ENCODE results near the gene RNF144A. TPM values are rescaled to one million over a fixed set of nuclear protein-coding genes. Genes with fewer than 3 reads are reported as not detected.

The RNF144A gene
- total and polyA plus RNA-seq, 2 donors (not counting 1 experiment from before 2014, with no cell fraction given), result 1.2 to 1.6 TPM

DNA sequence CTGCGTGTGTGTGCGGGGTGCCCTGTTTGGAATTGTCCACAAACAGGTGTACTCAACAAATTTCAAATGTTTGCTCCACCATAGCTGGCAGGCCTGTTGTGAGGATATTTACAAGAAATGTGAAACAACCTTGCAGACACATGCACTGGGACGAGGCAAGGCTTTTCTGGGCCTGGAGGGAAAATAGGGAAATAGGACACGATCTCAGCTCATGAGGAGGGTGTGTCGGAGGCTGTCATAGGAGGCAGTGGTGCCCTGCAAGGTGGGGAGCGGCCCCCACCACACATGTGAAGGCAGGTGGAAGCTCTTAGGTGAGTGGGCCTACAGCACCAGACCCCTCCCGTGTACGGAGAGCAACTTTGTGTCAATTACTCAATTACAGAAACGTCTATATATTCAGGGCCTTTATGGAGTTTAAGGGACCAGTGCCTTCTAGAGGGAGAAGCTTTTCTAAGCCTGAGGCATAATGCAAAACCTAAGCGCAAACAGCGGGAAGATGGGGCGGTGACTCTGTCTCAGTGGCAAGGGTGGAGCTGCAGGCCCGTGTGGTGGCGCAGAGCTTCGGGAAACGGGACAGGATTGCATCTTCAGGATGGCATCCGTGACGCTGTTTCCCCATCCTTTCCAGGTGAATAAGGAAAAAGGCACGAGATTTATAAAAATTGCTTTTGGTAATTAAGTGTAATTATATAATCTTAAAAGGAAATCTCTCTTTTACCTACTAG is 48.0 kb downstream of the RNF144A start:
- Histone ChIP-seq H3K4me3 (ENCODE audit: control extremely low read depth in 1 of 5, extremely low read depth in 1 of 5, insufficient read depth in 1 of 5, low read depth in 2 of 5, low read length in 4 of 5) (no peak overlapping the region), H3K27ac (ENCODE audit: low read length in 2 of 2) (no peak overlapping the region), H3K4me2 (replicated peaks; ENCODE audit: low read depth, low read length, poor library complexity, severe bottlenecking) (no peak overlapping the region), H3K27me3 (replicated peaks in 1 of 4; ENCODE audit: control extremely low read depth in 1 of 4, control insufficient read depth in 3 of 4, insufficient read depth in 4 of 4, low read length in 3 of 4) (no peaks in the 10 kb centered on the region), H3K79me2 (ENCODE audit: control insufficient read depth, insufficient read depth, low read length) (no peaks in the 10 kb centered on the region), H3K36me3 (replicated peaks in 1 of 2; ENCODE audit: control extremely low read depth in 1 of 2, control insufficient read depth in 1 of 2, extremely low read depth in 1 of 2, insufficient read depth in 2 of 2, low read length in 1 of 2) (no peaks in the 10 kb centered on the region), H3K9me3 (ENCODE audit: control extremely low read depth in 1 of 3, control insufficient read depth in 2 of 3, insufficient read depth in 1 of 3, low read length in 2 of 3) (no peaks in the 10 kb centered on the region), H4K20me1 (ENCODE audit: control insufficient read depth, insufficient read depth, low read length, poor library complexity, severe bottlenecking) (no peaks in the 10 kb centered on the region), H3K9ac (ENCODE audit: low read length) (no peak overlapping the region), H3K4me1 (ENCODE audit: control insufficient read depth in 2 of 2, insufficient read depth in 2 of 2, low read length in 2 of 2) (no peaks in the 10 kb centered on the region), H2AFZ (ENCODE audit: insufficient read depth, low read depth, low read length, poor library complexity, severe bottlenecking) (no peak overlapping the region)
- TF ChIP-seq, protein P1, sequence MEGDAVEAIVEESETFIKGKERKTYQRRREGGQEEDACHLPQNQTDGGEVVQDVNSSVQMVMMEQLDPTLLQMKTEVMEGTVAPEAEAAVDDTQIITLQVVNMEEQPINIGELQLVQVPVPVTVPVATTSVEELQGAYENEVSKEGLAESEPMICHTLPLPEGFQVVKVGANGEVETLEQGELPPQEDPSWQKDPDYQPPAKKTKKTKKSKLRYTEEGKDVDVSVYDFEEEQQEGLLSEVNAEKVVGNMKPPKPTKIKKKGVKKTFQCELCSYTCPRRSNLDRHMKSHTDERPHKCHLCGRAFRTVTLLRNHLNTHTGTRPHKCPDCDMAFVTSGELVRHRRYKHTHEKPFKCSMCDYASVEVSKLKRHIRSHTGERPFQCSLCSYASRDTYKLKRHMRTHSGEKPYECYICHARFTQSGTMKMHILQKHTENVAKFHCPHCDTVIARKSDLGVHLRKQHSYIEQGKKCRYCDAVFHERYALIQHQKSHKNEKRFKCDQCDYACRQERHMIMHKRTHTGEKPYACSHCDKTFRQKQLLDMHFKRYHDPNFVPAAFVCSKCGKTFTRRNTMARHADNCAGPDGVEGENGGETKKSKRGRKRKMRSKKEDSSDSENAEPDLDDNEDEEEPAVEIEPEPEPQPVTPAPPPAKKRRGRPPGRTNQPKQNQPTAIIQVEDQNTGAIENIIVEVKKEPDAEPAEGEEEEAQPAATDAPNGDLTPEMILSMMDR (IDR thresholded peaks at IDR 0.05), result no peak
- no peak for TF ChIP-seq EZH2 (IDR thresholded peaks at IDR 0.05; ENCODE audit: borderline replicate concordance, insufficient read depth, low read depth, low read length, poor library complexity, severe bottlenecking)
- WGBS (ENCODE audit: insufficient coverage), result 96% methylated on average over 11 of the region's 19 CpGs
- Mint-ChIP-seq H3K27me3 (no peaks in the 10 kb centered on the region), H3K4me3 (no peak overlapping the region), H3K27ac (no peak overlapping the region), H3K9me3 (ENCODE audit: insufficient read depth) (peaks cover under 1% of the 10 kb centered on the region), H3K4me1 (no peaks in the 10 kb centered on the region)
- ChIA-PET CTCF (interaction anchor here (1.2 kb wide), 1 partner anchor 9 kb away, joined by 3 read pairs; no protein-coding TSS in a partner anchor), POLR2A (no interaction called here)
- ATAC-seq (ENCODE audit: low read depth) (no peak), DNase-seq (no peak)
- intact Hi-C loops (cut with micrococcal nuclease), result no loop called here

DNA sequence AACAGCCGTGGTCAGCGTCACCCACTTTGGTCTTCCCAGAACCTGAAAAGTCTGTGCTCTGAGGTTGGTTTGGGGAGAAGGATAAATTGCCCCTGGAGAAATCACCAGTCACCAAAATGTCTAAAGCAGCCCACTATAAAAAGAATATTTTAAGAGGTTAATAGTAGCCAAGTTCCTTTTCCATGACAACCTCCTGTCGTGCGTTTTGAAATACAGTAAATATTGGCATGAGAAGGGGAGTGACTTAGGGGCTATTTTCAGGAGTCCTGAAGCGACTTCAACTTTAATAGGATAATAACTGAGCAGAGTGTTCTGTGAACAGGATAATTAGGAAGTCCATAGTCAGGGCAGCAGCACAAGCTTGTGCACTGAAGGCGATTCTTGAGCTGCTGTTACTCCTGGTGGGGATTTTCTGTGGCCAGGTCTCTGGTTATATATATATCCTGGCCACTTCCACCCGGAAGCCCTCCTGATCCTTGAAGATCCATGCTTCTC is 49.3 kb downstream of the RNF144A start:
- no peaks in the 10 kb centered on the region for H4K20me1 ChIP-seq (ENCODE audit: control insufficient read depth, insufficient read depth, low read length, poor library complexity, severe bottlenecking)
- H2AFZ ChIP-seq (ENCODE audit: insufficient read depth, low read depth, low read length, poor library complexity, severe bottlenecking), result no peak overlapping the region
- POLR2A ChIA-PET, result no interaction called here
- no peak overlapping the region for H3K4me3 ChIP-seq (ENCODE audit: control extremely low read depth in 1 of 5, extremely low read depth in 1 of 5, insufficient read depth in 1 of 5, low read depth in 2 of 5, low read length in 4 of 5)
- no peaks in the 10 kb centered on the region for H3K27me3 ChIP-seq (replicated peaks in 1 of 4; ENCODE audit: control extremely low read depth in 1 of 4, control insufficient read depth in 3 of 4, insufficient read depth in 4 of 4, low read length in 3 of 4)
- ATAC-seq (ENCODE audit: low read depth) (no peak), DNase-seq (no peak)
- no peak overlapping the region for H3K4me3 Mint-ChIP-seq
- H3K4me1 ChIP-seq (ENCODE audit: control insufficient read depth in 2 of 2, insufficient read depth in 2 of 2, low read length in 2 of 2), result no peaks in the 10 kb centered on the region
- no peak for TF ChIP-seq EZH2 (IDR thresholded peaks at IDR 0.05; ENCODE audit: borderline replicate concordance, insufficient read depth, low read depth, low read length, poor library complexity, severe bottlenecking)
- TF ChIP-seq, protein P1 (IDR thresholded peaks at IDR 0.05), result no peak
- no peaks in the 10 kb centered on the region for H3K27me3 Mint-ChIP-seq
- no peaks in the 10 kb centered on the region for H3K4me1 Mint-ChIP-seq
- no peaks in the 10 kb centered on the region for H3K9me3 ChIP-seq (ENCODE audit: control extremely low read depth in 1 of 3, control insufficient read depth in 2 of 3, insufficient read depth in 1 of 3, low read length in 2 of 3)
- H3K4me2 ChIP-seq (replicated peaks; ENCODE audit: low read depth, low read length, poor library complexity, severe bottlenecking), result no peak overlapping the region
- H3K79me2 ChIP-seq (ENCODE audit: control insufficient read depth, insufficient read depth, low read length), result no peaks in the 10 kb centered on the region
- CTCF ChIA-PET, result no interaction called here
- no peaks in the 10 kb centered on the region for H3K36me3 ChIP-seq (replicated peaks in 1 of 2; ENCODE audit: control extremely low read depth in 1 of 2, control insufficient read depth in 1 of 2, extremely low read depth in 1 of 2, insufficient read depth in 2 of 2, low read length in 1 of 2)
- H3K9me3 Mint-ChIP-seq (ENCODE audit: insufficient read depth), result peaks cover 2% of the 10 kb centered on the region
- no peak overlapping the region for H3K27ac Mint-ChIP-seq
- intact Hi-C loops (cut with micrococcal nuclease), result no loop called here
- H3K27ac ChIP-seq (ENCODE audit: low read length in 2 of 2), result no peak overlapping the region
- 100% methylated on average over 2 of the region's 7 CpGs for WGBS (ENCODE audit: insufficient coverage)
- no peak overlapping the region for H3K9ac ChIP-seq (ENCODE audit: low read length)
